Sigmoid colon (tissue), 7 donors: ENCODE data around the gene SYNGAP1. TPM values are rescaled to one million over a fixed set of nuclear protein-coding genes. Genes with fewer than 3 reads are reported as not detected.

ENCODE experiments used
- DNase-seq: peaks from one replicate; pipeline ENCODE4 v3.0.0-alpha.2; 2019
- H3K27ac ChIP-seq, 4 donors: fragments of 200-600 bp; sonication (generic); one replicate each; pipeline ENCODE4 v1.5.1; 2016 to 2019; ENCODE audit warnings: mild to moderate bottlenecking in 1 of 4
- H3K27me3 ChIP-seq, 3 donors: fragments of 200-600 bp; sonication (generic); one replicate each; pipeline ENCODE4 v1.5.1; 2019; ENCODE audit warnings: mild to moderate bottlenecking in 1 of 3
- H3K36me3 ChIP-seq, 4 donors: fragments of 200-600 bp; sonication (generic); one replicate each; pipeline ENCODE4 v1.5.1; 2016 to 2019
- H3K4me1 ChIP-seq, 4 donors: fragments of 200-600 bp; sonication (generic); one replicate each; pipeline ENCODE4 v1.5.1; 2017 to 2019
- H3K4me3 ChIP-seq, 4 donors: fragments of 200-600 bp; sonication (generic); one replicate each; pipeline ENCODE4 v1.5.1; 2017 to 2019; ENCODE audit warnings: mild to moderate bottlenecking in 2 of 4, moderate library complexity in 1 of 4
- H3K9me3 ChIP-seq, 4 donors: fragments of 200-600 bp in 3 of 4; sonication (generic) in 3 of 4; one replicate each; pipeline versions ENCODE4 v1.5.1 to v1.6.1; 2013 to 2019
- EP300 ChIP-seq, 4 donors: sonication (generic); formaldehyde crosslinking; IDR thresholded peaks; one replicate each; pipeline ENCODE4 v1.6.1; 2017; ENCODE audit warnings: antibody characterized with exemption in 4 of 4
- POLR2A ChIP-seq, 2 donors: fragments of 450-650 bp; IDR thresholded peaks; one replicate each; pipeline ENCODE4 v1.6.1; 2016; ENCODE audit warnings: antibody characterized with exemption in 2 of 2, mild to moderate bottlenecking in 2 of 2, moderate library complexity in 2 of 2
- POLR2AphosphoS5 ChIP-seq, 4 donors: sonication (generic); formaldehyde crosslinking; IDR thresholded peaks; one replicate each; pipeline ENCODE4 v1.6.1; 2017; ENCODE audit warnings: antibody characterized with exemption in 4 of 4
- WGBS, 2 donors: extraction: QIAGEN DNeasy Blood & Tissue Kit; methylation state at CpG; one replicate each; pipeline ENCODE4 v1.1.7; 2013; 5-methylcytosine and 5-hydroxymethylcytosine counted together
- intact Hi-C: fragments of 100-400 bp; cut with DNase I; formaldehyde crosslinking; loops from one replicate; pipeline ENCODE4 v1.15.1; 2023
- polyA plus RNA-seq, 3 donors: library from polyadenylated mRNA; stranded (reverse); fragments of 200-250 nt; gene quantifications; one replicate each; pipeline ENCODE4 v1.2.3, GENCODE V29; 2013
- small RNA-seq, 3 donors: library from RNA; depleted of rRNA; stranded (forward); fragments of <200 nt; gene quantifications; one replicate each; pipeline ENCODE3, GENCODE V24; 2016
- total RNA-seq, 4 donors: library from RNA; depleted of rRNA; stranded (reverse); fragments of >200 nt; gene quantifications; one replicate each; pipeline ENCODE4 v1.1.0, GENCODE V29; 2016
- TF ChIP-seq, protein P1 (sequence below), 4 experiments: fragments of 450-650 bp in 3 of 4; fragments of 200-600 bp in 1 of 4; IDR thresholded peaks; one replicate each; pipeline ENCODE4 v1.5.1; 2016 to 2019; ENCODE audit warnings: antibody characterized with exemption in 4 of 4, mild to moderate bottlenecking in 3 of 4, moderate library complexity in 2 of 4
- donor health status: healthy with polysubstance abuse.
- donor health status: Bipolar disorder and iron deficiency.
- donor health status: healthy.

SYNGAP1 gene
- total and polyA plus RNA-seq, 7 donors, result 0.92 to 24.6 (median 9.9) TPM

GRCh38 chr6:33492093-33492492 lies 72.2 kb downstream of the SYNGAP1 start:
- Histone ChIP-seq H3K9me3 (no peaks in the 10 kb centered on the region), H3K4me3 (no peak overlapping the region), H3K27ac (no peak overlapping the region), H3K36me3 (no peaks in the 10 kb centered on the region), H3K4me1 (no peaks in the 10 kb centered on the region), H3K27me3 (peaks cover 0 to 14% (median 0%) of the 10 kb centered on the region in 3 donors)
- WGBS, 2 donors, result 49 to 56% methylated on average over 4 of the region's 4 CpGs
- intact Hi-C loops, result no loop called here
- no peak for DNase-seq
- TF ChIP-seq, protein P1, sequence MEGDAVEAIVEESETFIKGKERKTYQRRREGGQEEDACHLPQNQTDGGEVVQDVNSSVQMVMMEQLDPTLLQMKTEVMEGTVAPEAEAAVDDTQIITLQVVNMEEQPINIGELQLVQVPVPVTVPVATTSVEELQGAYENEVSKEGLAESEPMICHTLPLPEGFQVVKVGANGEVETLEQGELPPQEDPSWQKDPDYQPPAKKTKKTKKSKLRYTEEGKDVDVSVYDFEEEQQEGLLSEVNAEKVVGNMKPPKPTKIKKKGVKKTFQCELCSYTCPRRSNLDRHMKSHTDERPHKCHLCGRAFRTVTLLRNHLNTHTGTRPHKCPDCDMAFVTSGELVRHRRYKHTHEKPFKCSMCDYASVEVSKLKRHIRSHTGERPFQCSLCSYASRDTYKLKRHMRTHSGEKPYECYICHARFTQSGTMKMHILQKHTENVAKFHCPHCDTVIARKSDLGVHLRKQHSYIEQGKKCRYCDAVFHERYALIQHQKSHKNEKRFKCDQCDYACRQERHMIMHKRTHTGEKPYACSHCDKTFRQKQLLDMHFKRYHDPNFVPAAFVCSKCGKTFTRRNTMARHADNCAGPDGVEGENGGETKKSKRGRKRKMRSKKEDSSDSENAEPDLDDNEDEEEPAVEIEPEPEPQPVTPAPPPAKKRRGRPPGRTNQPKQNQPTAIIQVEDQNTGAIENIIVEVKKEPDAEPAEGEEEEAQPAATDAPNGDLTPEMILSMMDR (IDR thresholded peaks at IDR 0.05), result no peak
- TF ChIP-seq EP300 (IDR thresholded peaks at IDR 0.05) (no peak), POLR2AphosphoS5 (IDR thresholded peaks at IDR 0.05) (no peak), POLR2A (IDR thresholded peaks at IDR 0.05) (no peak)

- Histone ChIP-seq H3K27me3 (no peaks in the 10 kb centered on the region), H3K4me1 (no peaks in the 10 kb centered on the region), H3K9me3 (no peaks in the 10 kb centered on the region), H3K4me3 (no peak overlapping the region), H3K36me3 (no peaks in the 10 kb centered on the region), H3K27ac (no peak overlapping the region)
- 97% methylated on average over 7 of the region's 7 CpGs for WGBS, 2 donors
- DNase-seq, result no peak
- intact Hi-C loops, result no loop called here
- TF ChIP-seq POLR2AphosphoS5 (IDR thresholded peaks at IDR 0.05), result no peak
- no peak for TF ChIP-seq EP300 (IDR thresholded peaks at IDR 0.05)
- TF ChIP-seq, protein P1 (IDR thresholded peaks at IDR 0.05), result no peak
- no peak for TF ChIP-seq POLR2A (IDR thresholded peaks at IDR 0.05)
Observed at GRCh38 chr6:33497157-33497556, 77.3 kb downstream of the SYNGAP1 start.

DNA sequence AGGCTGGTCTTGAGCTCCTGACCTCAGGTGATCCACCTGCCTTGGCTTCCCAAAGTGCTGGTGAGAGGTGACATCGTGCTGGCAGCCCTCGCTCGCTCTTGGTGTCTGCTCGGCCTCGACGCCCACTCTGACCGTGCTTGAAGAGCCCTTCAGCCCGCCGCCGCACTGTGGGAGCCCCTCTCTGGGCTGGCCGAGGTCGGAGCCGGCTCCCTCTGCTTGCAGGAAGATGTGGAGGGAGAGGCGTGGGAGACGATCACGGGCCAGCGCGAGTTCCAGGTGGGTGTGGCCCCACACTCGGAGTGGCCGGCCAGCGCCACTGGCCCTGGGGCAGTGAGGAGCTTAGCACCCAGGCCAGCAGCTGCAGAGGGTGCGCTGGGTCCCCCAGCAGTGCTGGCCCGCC lies 82.6 kb downstream of the SYNGAP1 start:
- Histone ChIP-seq H3K4me3 (no peak overlapping the region), H3K36me3 (no peaks in the 10 kb centered on the region), H3K27me3 (no peaks in the 10 kb centered on the region), H3K27ac (no peak overlapping the region), H3K9me3 (no peaks in the 10 kb centered on the region), H3K4me1 (no peaks in the 10 kb centered on the region)
- no peak for TF ChIP-seq POLR2A (IDR thresholded peaks at IDR 0.05)
- TF ChIP-seq EP300 (IDR thresholded peaks at IDR 0.05), result no peak
- no peak for TF ChIP-seq POLR2AphosphoS5 (IDR thresholded peaks at IDR 0.05)
- TF ChIP-seq, protein P1 (IDR thresholded peaks at IDR 0.05), result no peak
- WGBS, 2 donors, result 89 to 91% methylated on average over 23 of the region's 23 CpGs
- DNase-seq, result no peak
- intact Hi-C loops, result no loop called here

DNA sequence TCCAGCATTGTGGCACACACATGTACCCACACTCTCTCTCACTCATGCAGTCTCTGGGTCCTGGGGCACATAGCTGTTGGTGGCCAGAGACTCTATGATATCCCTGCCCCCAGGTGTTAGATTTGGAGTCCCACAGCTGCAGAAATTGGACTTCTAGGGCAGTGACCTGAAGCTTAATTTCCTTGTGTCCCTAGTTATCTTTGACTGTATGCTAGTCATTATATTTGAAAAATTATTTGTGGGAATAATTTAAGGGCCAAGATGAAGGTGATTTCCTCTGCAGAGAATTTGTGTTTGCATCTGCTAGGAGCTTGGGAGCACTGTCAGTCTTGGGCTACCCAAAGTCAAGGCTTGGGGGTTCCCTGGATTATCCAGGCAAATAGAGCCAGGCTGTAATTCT lies 84.6 kb downstream of the SYNGAP1 start:
- Histone ChIP-seq H3K27ac (no peak overlapping the region), H3K36me3 (no peaks in the 10 kb centered on the region), H3K27me3 (no peaks in the 10 kb centered on the region), H3K9me3 (no peaks in the 10 kb centered on the region), H3K4me1 (no peaks in the 10 kb centered on the region), H3K4me3 (no peak overlapping the region)
- DNase-seq, result no peak
- intact Hi-C loops, result no loop called here
- TF ChIP-seq, protein P1 (IDR thresholded peaks at IDR 0.05), result no peak
- TF ChIP-seq POLR2AphosphoS5 (IDR thresholded peaks at IDR 0.05) (no peak), EP300 (IDR thresholded peaks at IDR 0.05) (no peak), POLR2A (IDR thresholded peaks at IDR 0.05) (no peak)

Small RNAs within 50 kb of the gene (small RNA-seq; reads per million reads assigned to genes)
- gene RPL35AP4 (0 reads per million in 3 donors), gene ZBTB9 (0 reads per million in 3 donors)

Other genes starting within 250 kb of the SYNGAP1 start
- gene COL11A2, start 227.6 kb upstream of the SYNGAP1 start, total RNA-seq, result 1 to 10 TPM in 1 of 4 donors, under 1 TPM in 2, not detected in 1; 0.16 to 1.4 (median 0.41) TPM
- under 1 TPM in 1 of 3 donors, not detected in 2; 0.60 TPM for gene COL11A2, start 227.6 kb upstream of the SYNGAP1 start, polyA plus RNA-seq
- gene RXRB, start 219.4 kb upstream of the SYNGAP1 start, total RNA-seq, result 10 to 100 TPM; 27.8 to 32.4 (median 30.4) TPM
- 10 to 100 TPM; 15.6 to 33.2 (median 16.2) TPM for gene RXRB, start 219.4 kb upstream of the SYNGAP1 start, polyA plus RNA-seq
- 10 to 100 TPM; 48.7 to 52.1 (median 49.8) TPM for gene SLC39A7, start 219.2 kb upstream of the SYNGAP1 start, total RNA-seq
- 100 to 1,000 TPM in 1 of 3 donors, 10 to 100 TPM in 2; 31.2 to 189 (median 31.2) TPM for gene SLC39A7, start 219.2 kb upstream of the SYNGAP1 start, polyA plus RNA-seq
- 10 to 100 TPM in 3 of 4 donors, not detected in 1; 17.3 to 19.0 (median 18.9) TPM for gene HSD17B8, start 215.4 kb upstream of the SYNGAP1 start, total RNA-seq
- 10 to 100 TPM; 18.6 to 27.3 (median 21.3) TPM for gene HSD17B8, start 215.4 kb upstream of the SYNGAP1 start, polyA plus RNA-seq
- 10 to 100 TPM; 13.2 to 18.1 (median 17.1) TPM for gene RING1, start 211.6 kb upstream of the SYNGAP1 start, total RNA-seq
- gene RING1, start 211.6 kb upstream of the SYNGAP1 start, polyA plus RNA-seq, result 10 to 100 TPM; 27.7 to 36.0 (median 32.7) TPM
- gene VPS52, start 148.2 kb upstream of the SYNGAP1 start, total RNA-seq, result 10 to 100 TPM; 26.2 to 44.6 (median 33.5) TPM
- gene VPS52, start 148.2 kb upstream of the SYNGAP1 start, polyA plus RNA-seq, result 10 to 100 TPM; 23.4 to 51.2 (median 26.4) TPM
- gene RPS18, start 148.0 kb upstream of the SYNGAP1 start, total RNA-seq, result 1,000 to 10,000 TPM; 2,427 to 4,810 (median 4,005) TPM
- gene RPS18, start 148.0 kb upstream of the SYNGAP1 start, polyA plus RNA-seq, result 1,000 to 10,000 TPM; 3,648 to 7,566 (median 5,490) TPM
- gene B3GALT4, start 142.9 kb upstream of the SYNGAP1 start, total RNA-seq, result 10 to 100 TPM in 3 of 4 donors, 1 to 10 TPM in 1; 7.2 to 22.2 (median 13.3) TPM
- gene B3GALT4, start 142.9 kb upstream of the SYNGAP1 start, polyA plus RNA-seq, result 10 to 100 TPM; 19.2 to 23.6 (median 21.7) TPM
- 10 to 100 TPM; 28.2 to 41.6 (median 37.4) TPM for gene WDR46, start 130.8 kb upstream of the SYNGAP1 start, total RNA-seq
- 10 to 100 TPM; 15.3 to 51.2 (median 30.0) TPM for gene WDR46, start 130.8 kb upstream of the SYNGAP1 start, polyA plus RNA-seq
- gene PFDN6, start 130.5 kb upstream of the SYNGAP1 start, total RNA-seq, result 10 to 100 TPM in 3 of 4 donors, 1 to 10 TPM in 1; 7.5 to 56.1 (median 31.8) TPM
- gene PFDN6, start 130.5 kb upstream of the SYNGAP1 start, polyA plus RNA-seq, result 100 to 1,000 TPM; 131 to 173 (median 144) TPM
- gene RGL2, start 121.1 kb upstream of the SYNGAP1 start, total RNA-seq, result 10 to 100 TPM; 33.2 to 48.9 (median 37.9) TPM
- gene RGL2, start 121.1 kb upstream of the SYNGAP1 start, polyA plus RNA-seq, result 10 to 100 TPM in 2 of 3 donors, 1 to 10 TPM in 1; 5.8 to 40.2 (median 18.0) TPM
- 10 to 100 TPM; 29.8 to 80.0 (median 50.5) TPM for gene TAPBP, start 106.0 kb upstream of the SYNGAP1 start, total RNA-seq
- gene TAPBP, start 106.0 kb upstream of the SYNGAP1 start, polyA plus RNA-seq, result 100 to 1,000 TPM in 1 of 3 donors, 10 to 100 TPM in 1, 1 to 10 TPM in 1; 7.8 to 114 (median 21.3) TPM
- gene ZBTB22, start 102.3 kb upstream of the SYNGAP1 start, total RNA-seq, result 10 to 100 TPM in 3 of 4 donors, 1 to 10 TPM in 1; 9.4 to 13.2 (median 12.7) TPM
- gene ZBTB22, start 102.3 kb upstream of the SYNGAP1 start, polyA plus RNA-seq, result 10 to 100 TPM; 11.3 to 19.2 (median 16.1) TPM
- 10 to 100 TPM; 37.1 to 52.3 (median 48.3) TPM for gene DAXX, start 97.1 kb upstream of the SYNGAP1 start, total RNA-seq
- gene DAXX, start 97.1 kb upstream of the SYNGAP1 start, polyA plus RNA-seq, result 10 to 100 TPM; 24.7 to 49.2 (median 33.0) TPM
- 1 to 10 TPM in 2 of 4 donors, under 1 TPM in 2; 0.49 to 5.5 (median 1.3) TPM for gene KIFC1, start 28.2 kb upstream of the SYNGAP1 start, total RNA-seq
- gene KIFC1, start 28.2 kb upstream of the SYNGAP1 start, polyA plus RNA-seq, result 10 to 100 TPM in 1 of 3 donors, 1 to 10 TPM in 2; 1.2 to 23.0 (median 4.6) TPM
- gene PHF1, start 9.1 kb upstream of the SYNGAP1 start, total RNA-seq, result 10 to 100 TPM; 57.1 to 82.3 (median 66.0) TPM
- gene PHF1, start 9.1 kb upstream of the SYNGAP1 start, polyA plus RNA-seq, result 10 to 100 TPM; 22.4 to 43.2 (median 43.2) TPM
- gene CUTA, start 2.0 kb upstream of the SYNGAP1 start, total RNA-seq, result 100 to 1,000 TPM; 102 to 148 (median 120) TPM
- gene CUTA, start 2.0 kb upstream of the SYNGAP1 start, polyA plus RNA-seq, result 100 to 1,000 TPM; 110 to 193 (median 153) TPM
- gene ZBTB9, start 34.5 kb downstream of the SYNGAP1 start, total RNA-seq, result 1 to 10 TPM; 1.1 to 3.6 (median 1.4) TPM
- gene ZBTB9, start 34.5 kb downstream of the SYNGAP1 start, polyA plus RNA-seq, result 1 to 10 TPM in 2 of 3 donors, under 1 TPM in 1; 0.60 to 4.2 (median 1.8) TPM
- gene BAK1, start 160.2 kb downstream of the SYNGAP1 start, total RNA-seq, result 10 to 100 TPM in 3 of 4 donors, 1 to 10 TPM in 1; 8.9 to 11.1 (median 10.4) TPM
- gene BAK1, start 160.2 kb downstream of the SYNGAP1 start, polyA plus RNA-seq, result 100 to 1,000 TPM in 1 of 3 donors, 10 to 100 TPM in 2; 76.3 to 160 (median 96.9) TPM
- 10 to 100 TPM in 1 of 4 donors, 1 to 10 TPM in 3; 7.7 to 16.9 (median 9.0) TPM for gene ITPR3, start 201.3 kb downstream of the SYNGAP1 start, total RNA-seq
- 10 to 100 TPM; 10.2 to 75.3 (median 20.6) TPM for gene ITPR3, start 201.3 kb downstream of the SYNGAP1 start, polyA plus RNA-seq